Thoracic aorta (tissue), 2 donors: ENCODE measurements around the gene C3orf22. TPM values are rescaled to one million over a fixed set of nuclear protein-coding genes. Genes with fewer than 3 reads are reported as not detected.

Experiments
- ATAC-seq: fragments of 150-250 bp; one replicate; pipeline ENCODE4 v1.8.0; 2017; ENCODE audit warnings: low read depth; ENCODE audit not compliant: insufficient number of reproducible peaks, low FRiP score
- DNase-seq: peaks from one replicate; pipeline ENCODE4 v3.0.0-alpha.2; 2020; ENCODE audit warnings: low spot score
- H3K27ac ChIP-seq, 2 donors: fragments of 200-600 bp; sonication (generic); 1 replicate in 1 of 2; 2 replicates in 1 of 2; pipeline ENCODE4 v1.5.1; 2016; ENCODE audit warnings: mild to moderate bottlenecking in 2 of 2, moderate library complexity in 2 of 2
- H3K27me3 ChIP-seq: fragments of 200-600 bp; sonication (generic); replicated peaks from 2 replicates; pipeline ENCODE4 v1.6.0; 2016; ENCODE audit warnings: mild to moderate bottlenecking; ENCODE audit not compliant: insufficient read depth
- H3K36me3 ChIP-seq: fragments of 200-600 bp; sonication (generic); one replicate; pipeline ENCODE4 v1.5.1; 2016
- H3K4me1 ChIP-seq, 2 donors: fragments of 200-600 bp; sonication (generic); 1 replicate in 1 of 2; 2 replicates in 1 of 2; pipeline versions ENCODE4 v1.5.1 to v1.6.0; 2016; ENCODE audit warnings: low read depth in 2 of 2, mild to moderate bottlenecking in 1 of 2; ENCODE audit not compliant: control insufficient read depth in 1 of 2
- H3K4me3 ChIP-seq: fragments of 200-600 bp; sonication (generic); 2 replicates; pipeline ENCODE4 v1.5.1; 2016; ENCODE audit warnings: mild to moderate bottlenecking
- H3K9me3 ChIP-seq: fragments of 200-600 bp; sonication (generic); 2 replicates; pipeline ENCODE4 v1.5.1; 2016
- total RNA-seq, 2 donors: library from RNA; depleted of rRNA; stranded (reverse); fragments of >200 nt; gene quantifications; one replicate each; pipeline versions ENCODE4 v1.1.0 to v1.2.3, GENCODE V29; 2016
- TF ChIP-seq, protein P1 (sequence below): fragments of 200-600 bp; sonication (generic); IDR thresholded peaks from one replicate; pipeline ENCODE4 v1.5.1; 2019; ENCODE audit warnings: antibody characterized with exemption

C3orf22 gene
- total RNA-seq, 2 donors from 2014 or later: not detected

DNA sequence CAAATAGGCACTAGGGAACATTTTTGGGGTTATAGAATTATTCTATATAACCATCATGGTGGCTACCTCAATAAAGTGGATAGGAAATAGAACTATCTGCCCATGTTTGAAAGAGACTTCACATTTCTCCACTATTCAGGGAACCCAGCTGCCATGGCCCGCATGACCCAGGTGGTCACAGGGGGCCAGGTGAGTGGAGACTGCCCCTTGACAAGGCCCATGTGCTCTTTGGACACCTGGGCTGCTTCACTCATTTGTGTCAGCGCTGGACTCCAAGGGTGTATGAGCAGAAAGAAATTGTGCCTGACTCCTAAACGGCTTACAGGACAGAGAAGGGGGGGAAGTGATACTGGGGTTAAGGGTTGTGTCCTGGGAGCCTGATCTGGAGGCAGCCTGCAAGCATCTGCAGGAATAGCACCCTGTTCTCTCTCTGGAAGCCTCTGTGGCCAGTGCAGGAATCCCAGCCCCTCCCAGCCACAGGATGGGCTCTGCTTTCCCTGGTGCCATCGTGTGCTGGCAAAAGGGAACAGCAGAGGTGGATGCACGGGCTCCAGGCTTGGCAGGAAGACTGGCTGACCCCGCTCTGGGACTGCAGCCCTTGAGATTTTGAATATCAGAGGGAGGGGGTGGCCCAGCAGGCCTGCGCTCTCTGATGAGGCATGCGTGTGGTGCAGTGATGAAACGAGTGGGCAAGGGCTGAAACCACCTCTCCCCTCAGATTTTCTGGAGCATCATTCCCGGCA, 9.1 kb upstream of the C3orf22 start:
- Histone ChIP-seq H3K36me3 (no peaks in the 10 kb centered on the region), H3K27me3 (no peaks in the 10 kb centered on the region), H3K4me1 (no peaks in the 10 kb centered on the region), H3K27ac (no peak overlapping the region), H3K9me3 (peaks cover 2% of the 10 kb centered on the region), H3K4me3 (no peak overlapping the region)
- no peak for DNase-seq
- no peak for ATAC-seq
- TF ChIP-seq, protein P1, sequence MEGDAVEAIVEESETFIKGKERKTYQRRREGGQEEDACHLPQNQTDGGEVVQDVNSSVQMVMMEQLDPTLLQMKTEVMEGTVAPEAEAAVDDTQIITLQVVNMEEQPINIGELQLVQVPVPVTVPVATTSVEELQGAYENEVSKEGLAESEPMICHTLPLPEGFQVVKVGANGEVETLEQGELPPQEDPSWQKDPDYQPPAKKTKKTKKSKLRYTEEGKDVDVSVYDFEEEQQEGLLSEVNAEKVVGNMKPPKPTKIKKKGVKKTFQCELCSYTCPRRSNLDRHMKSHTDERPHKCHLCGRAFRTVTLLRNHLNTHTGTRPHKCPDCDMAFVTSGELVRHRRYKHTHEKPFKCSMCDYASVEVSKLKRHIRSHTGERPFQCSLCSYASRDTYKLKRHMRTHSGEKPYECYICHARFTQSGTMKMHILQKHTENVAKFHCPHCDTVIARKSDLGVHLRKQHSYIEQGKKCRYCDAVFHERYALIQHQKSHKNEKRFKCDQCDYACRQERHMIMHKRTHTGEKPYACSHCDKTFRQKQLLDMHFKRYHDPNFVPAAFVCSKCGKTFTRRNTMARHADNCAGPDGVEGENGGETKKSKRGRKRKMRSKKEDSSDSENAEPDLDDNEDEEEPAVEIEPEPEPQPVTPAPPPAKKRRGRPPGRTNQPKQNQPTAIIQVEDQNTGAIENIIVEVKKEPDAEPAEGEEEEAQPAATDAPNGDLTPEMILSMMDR: no peak

DNA sequence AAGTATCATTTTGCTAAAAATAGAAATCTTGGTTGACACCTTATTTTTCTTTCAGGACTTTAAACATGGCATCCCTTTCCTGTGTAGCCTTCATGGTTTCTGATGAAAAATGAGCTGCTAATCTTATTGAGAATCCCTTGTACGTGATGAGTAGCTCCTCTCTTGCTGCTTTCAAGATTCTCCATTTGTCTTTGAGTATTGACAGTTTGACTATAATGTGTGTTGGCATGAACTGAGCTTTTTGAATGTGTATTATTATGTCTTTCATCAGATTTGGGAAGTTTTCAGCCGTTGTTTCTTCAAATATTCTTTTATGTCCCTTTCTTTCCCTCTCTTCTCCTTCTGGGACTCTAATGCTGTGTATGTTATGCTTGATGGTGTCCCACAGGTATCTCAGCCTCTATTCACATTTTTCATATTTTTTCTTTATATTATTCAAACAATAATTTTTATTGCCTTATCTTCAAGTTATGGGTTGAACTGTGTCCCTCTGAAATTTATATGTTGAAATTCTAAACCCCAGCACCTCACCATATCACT, 4.1 kb upstream of the C3orf22 start:
- Histone ChIP-seq H3K27me3 (no peaks in the 10 kb centered on the region), H3K4me3 (no peak overlapping the region), H3K4me1 (no peaks in the 10 kb centered on the region), H3K27ac (no peak overlapping the region), H3K36me3 (no peaks in the 10 kb centered on the region), H3K9me3 (peaks cover 7% of the 10 kb centered on the region)
- TF ChIP-seq, protein P1: no peak
- ATAC-seq (no peak), DNase-seq (no peak)

DNA sequence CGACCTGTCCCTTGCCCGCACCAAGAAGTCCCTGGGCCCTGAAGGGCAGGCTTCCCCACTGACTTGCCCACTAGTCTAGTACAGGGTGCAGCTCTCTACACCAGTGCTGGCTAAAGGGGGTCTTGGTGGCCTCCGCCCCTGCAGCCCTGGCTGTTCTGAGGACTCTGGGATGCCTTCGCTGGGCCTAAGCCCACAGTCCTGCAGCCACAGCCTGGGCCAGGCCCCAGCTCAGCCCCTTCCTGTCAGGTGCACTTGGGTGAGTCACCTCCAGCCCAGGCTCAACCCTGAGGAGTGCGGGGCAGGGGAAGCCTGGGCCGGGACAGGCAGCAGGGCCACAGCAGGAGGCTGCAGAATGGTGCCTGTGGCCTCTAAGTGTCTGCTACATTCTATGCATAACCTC, 971 bp downstream of the C3orf22 start:
- H3K4me1 ChIP-seq: no peaks in the 10 kb centered on the region

DNA sequence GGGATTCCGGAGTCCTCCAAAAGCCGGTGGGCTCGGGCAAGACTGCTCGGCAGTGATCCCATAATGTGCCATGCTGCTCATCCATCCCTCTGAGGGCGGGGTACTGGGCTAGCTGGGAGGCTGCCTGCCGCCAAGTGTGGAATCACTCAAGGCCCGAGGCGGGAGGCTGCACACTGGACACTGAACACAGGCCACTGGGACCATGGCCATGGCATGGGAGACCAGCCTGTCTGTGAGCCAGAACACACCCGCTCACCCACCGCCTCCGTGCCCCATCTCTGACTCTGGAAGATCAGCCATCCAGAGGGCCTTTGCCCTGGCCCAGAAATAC, 1.4 kb downstream of the C3orf22 start:
- ATAC-seq (no peak), DNase-seq (no peak)
- TF ChIP-seq, protein P1: no peak
- H3K4me3 ChIP-seq: no peak overlapping the region
- H3K27ac ChIP-seq: no peak overlapping the region
- no peaks in the 10 kb centered on the region for H3K36me3 ChIP-seq
- H3K27me3 ChIP-seq: no peaks in the 10 kb centered on the region
- H3K9me3 ChIP-seq: peaks cover under 1% of the 10 kb centered on the region
- H3K4me1 ChIP-seq: no peaks in the 10 kb centered on the region

More for the DNA sequence above, 971 bp downstream of the C3orf22 start:
- no peak for DNase-seq
- no peak for ATAC-seq
- Histone ChIP-seq H3K4me3 (no peak overlapping the region), H3K36me3 (no peaks in the 10 kb centered on the region), H3K9me3 (peaks cover 4% of the 10 kb centered on the region), H3K27ac (no peak overlapping the region), H3K27me3 (no peaks in the 10 kb centered on the region)
- TF ChIP-seq, protein P1: no peak

DNA sequence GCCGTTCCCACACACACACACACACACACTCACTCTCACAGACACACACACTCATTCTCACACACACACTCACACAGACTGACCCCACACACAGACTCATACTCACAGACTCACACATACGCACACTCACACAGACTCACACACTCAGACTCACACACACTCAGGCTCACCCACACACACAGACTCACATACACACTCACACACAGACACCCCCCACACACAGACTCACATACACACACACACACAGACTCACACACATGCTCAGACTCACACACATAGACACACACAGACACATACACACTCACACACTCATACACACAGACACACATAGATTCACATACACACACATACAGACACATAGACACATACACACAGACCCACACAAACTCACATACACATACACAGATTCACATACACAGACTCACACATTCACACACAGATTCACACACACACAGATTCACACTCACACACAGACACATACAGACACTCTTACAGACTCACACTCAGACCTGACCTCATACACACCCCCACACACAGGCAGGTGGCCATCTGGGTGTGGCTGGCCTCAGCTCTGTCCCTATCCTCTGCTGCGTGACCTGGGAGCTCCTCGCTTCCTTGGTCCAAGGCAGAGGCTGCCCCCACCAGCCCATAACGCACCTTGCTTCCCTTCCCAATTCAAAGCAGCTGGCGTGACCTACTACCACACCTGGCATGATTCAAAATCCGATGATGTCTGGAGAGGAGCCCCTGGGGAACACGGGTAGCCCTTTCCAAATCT, 1.9 kb downstream of the C3orf22 start:
- H3K27me3 ChIP-seq: no peaks in the 10 kb centered on the region
- TF ChIP-seq, protein P1: no peak
- ATAC-seq (no peak), DNase-seq (no peak)
- H3K4me3 ChIP-seq: no peak overlapping the region
- no peaks in the 10 kb centered on the region for H3K4me1 ChIP-seq
- no peaks in the 10 kb centered on the region for H3K9me3 ChIP-seq
- H3K27ac ChIP-seq: no peak overlapping the region
- H3K36me3 ChIP-seq: no peaks in the 10 kb centered on the region
